NCI-H2227 (cell line): ENCODE data around the gene RECQL.
A peak's percentile ranks its signal among the peaks of the same experiment; 100 is the strongest.

Experiments used
- DNase-seq: peaks from one replicate; lab custom pipeline; 2025; ENCODE audit not compliant: unreplicated experiment; lab: John Stamatoyannopoulos, UW

RECQL gene, protein sequence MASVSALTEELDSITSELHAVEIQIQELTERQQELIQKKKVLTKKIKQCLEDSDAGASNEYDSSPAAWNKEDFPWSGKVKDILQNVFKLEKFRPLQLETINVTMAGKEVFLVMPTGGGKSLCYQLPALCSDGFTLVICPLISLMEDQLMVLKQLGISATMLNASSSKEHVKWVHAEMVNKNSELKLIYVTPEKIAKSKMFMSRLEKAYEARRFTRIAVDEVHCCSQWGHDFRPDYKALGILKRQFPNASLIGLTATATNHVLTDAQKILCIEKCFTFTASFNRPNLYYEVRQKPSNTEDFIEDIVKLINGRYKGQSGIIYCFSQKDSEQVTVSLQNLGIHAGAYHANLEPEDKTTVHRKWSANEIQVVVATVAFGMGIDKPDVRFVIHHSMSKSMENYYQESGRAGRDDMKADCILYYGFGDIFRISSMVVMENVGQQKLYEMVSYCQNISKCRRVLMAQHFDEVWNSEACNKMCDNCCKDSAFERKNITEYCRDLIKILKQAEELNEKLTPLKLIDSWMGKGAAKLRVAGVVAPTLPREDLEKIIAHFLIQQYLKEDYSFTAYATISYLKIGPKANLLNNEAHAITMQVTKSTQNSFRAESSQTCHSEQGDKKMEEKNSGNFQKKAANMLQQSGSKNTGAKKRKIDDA

DNA sequence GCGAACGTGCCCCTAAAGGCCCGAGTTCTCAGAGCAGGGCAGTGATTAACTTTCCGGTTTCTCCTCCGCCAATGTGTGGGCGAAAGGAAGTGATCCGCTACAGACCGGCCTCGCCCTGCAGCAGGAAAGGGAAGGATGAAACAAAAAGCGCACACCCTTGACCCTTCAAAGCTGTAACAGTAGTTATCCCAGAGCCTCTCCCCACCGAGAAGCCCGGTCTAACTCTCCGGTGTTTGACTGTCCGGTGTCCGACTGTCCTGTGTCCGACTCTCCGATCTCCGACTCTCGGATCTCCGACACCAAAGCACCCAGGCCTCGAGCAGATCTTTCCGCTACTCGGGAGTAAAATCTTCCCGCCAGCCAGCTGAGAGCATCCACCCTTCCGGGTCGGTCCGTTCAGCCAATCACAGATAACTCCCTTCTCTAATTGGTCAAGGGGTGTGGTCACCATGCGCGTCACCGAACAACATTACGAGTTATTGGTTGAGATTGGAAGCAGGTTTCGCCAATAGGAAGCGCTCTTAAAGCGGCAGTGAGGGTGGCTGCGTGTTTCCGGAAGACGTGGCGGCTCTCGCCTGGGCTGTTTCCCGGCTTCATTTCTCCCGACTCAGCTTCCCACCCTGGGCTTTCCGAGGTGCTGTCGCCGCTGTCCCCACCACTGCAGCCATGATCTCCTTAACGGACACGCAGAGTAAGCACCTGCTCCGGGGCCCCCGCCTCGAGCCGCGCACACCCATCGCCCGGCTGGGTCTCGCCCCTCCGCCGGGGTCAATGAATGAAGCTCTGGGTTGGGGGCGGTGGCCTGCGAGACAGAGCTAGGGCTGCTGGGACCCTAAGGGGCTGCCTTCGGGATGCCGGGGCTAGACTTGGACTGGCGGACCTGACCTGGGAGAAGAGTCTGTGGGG is at the start of gene RECQL, which contains the start of gene GOLT1B:
TSS of gene RECQL (minus strand) at position 378 of the 906 bp plus-strand sequence. CDS start 2,065 bp downstream, outside the sequence.
TSS of gene GOLT1B (plus strand) at position 532 of the 906 bp plus-strand sequence. CDS start at position 667, 135 bp downstream.
- DNase-seq: peak; percentile 96

DNA sequence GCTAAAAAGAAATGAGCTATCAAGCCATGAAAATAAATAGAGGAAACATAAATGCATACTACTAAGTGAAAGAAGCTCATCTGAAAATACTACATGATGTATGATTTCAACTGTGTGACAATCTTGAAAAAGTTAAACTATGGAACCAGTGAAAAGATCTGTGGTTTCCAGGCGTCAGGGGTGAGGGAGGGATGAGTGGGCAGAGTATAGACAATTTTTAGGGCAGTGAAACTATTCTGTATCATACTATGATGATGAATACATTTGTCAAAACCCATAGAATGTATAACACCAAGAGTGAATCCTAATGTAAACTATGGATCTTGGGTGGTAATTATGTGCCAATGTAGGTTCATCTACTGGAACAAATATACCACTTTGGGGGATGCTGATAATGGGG is 46.0 kb upstream of the RECQL start:
- DNase-seq: no peak

DNA sequence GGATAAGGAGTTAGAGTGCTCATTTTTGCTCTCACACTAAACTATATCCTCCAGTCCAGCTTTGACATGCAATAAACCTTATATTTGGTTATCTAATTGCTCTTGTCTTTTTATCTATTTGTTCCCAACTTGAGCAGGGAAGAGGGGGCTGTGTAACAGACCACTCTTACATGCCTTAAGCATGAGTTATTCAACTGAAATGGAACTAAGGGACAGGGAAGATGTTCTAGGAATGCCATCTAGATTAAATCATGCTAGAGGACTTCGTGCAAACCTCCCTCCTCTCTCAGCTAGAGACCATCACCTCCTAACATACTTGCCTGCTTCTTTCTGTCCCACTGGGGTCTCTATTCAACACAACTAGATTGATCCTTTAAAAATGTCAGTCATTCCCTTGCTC is 45.3 kb upstream of the RECQL start:
- DNase-seq: no peak

DNA sequence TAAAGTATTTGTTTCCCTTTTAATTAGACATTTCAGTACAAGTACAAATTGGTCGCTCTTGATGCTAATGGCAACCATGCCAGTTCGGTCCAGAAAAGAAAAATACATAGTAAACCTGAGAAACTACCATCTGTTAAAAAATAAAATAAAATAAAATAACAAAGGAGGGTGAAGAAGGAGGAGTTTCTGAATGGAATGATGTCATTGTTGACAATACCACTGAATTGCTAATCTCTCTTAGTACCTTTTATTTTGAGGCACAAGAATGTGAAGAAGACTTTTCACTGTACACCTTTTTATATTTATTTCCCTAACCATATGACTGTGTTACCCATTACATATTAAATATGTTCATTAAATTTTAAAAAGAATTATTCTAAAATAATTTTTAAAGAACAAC is 44.1 kb upstream of the RECQL start:
- DNase-seq: no peak

DNA sequence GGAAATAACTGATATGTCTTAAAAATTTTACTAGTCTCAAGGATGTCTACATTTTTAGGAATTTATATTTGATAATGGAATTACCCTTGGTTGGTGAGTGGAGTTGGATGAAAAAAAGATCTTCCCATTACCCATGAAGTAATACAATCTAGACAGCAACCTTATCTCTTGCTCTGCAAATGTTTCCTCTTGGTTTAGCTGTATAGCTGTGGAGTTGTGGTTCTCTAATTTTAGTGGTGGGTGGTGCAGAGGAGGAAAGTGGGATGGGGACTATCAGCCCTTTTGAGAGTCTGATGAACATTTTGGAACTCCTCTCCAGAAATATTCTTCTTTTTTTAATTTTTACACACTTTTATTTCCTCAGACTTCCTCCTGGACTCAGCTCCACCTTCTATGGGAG is 41.7 kb upstream of the RECQL start:
- no peak for DNase-seq

DNA sequence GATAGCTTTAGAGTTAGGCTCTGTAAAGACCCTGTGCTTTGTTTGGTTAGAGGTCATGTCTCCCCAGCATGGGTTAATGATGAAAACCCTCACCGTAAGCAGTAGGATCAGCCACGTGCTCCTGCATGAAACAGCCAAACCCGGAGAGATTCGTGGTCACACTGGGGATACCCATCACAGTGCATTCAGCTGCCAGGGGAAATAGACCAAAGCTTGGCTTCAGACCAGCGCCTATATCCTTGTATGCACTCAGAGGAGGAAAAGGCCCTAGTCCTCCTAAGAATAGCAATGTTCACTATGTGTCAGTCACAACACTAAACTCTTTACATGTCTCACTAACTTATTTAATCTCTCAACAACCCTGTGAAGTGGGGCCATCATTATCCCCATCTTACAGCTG is 41.0 kb upstream of the RECQL start:
- no peak for DNase-seq

DNA sequence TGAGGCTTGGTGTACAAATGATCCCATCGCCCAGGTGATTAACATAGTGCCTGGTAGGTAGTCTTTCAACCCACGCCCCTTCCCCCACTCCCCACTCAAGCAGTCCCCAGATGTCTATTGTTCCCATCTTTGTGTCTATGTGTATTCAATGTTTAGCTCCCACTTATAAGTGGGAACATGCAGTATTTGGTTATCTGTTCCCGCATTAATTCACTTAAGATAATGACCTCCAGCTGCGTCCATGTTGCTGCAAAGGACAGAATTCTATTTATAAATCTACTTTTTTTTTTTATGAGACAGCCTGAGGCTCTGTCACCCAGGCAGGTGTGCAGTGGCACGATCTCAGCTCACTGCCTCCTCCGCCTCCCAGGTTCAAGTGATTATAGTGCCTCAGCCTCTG is 40.3 kb upstream of the RECQL start:
- no peak for DNase-seq

DNA sequence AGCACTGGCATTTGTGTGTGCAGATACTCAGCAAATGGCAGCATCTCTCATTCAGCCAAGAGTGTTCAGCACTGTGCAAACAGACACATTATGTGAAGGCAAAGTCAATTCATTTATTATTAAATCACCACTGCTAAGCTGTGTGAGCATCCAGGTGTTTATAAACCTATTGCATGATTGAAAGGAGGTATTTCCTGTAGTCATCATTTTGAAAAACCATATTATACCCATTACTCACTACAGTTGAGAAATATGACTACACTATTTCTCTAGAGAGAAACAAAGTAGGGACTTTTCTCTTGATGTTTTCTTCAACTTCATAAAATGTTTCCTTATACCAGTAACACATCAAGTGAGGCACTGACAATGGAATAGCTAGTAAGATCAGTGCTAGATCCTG is 38.4 kb upstream of the RECQL start:
- no peak for DNase-seq

DNA sequence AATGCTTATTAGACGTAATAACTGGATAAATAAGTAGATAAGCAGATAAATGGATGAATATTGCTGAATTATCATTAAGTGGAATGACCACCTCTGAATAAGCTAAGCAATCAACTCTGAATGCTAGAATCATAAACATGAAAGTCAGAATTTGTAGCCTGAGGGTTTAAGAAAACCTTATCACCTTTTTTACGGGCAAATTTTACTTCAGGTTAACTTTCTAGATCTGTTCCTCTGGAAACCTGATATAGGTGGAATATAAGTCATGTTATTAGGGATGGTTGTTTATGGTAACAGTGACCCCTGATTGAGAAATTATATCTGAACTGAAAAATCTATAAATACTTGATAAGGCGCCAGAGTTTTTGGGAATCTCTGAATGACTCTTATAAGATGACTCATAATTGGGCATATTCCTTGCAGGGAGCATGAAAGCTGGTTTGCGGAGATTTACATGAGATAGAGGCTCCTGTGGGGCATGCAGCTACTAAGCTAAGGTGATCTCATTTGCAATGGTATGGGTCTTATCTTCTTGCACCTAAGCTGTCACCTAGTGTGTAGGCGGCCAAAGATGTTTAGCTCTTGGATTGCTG is 36.7 kb upstream of the RECQL start:
- no peak for DNase-seq

DNA sequence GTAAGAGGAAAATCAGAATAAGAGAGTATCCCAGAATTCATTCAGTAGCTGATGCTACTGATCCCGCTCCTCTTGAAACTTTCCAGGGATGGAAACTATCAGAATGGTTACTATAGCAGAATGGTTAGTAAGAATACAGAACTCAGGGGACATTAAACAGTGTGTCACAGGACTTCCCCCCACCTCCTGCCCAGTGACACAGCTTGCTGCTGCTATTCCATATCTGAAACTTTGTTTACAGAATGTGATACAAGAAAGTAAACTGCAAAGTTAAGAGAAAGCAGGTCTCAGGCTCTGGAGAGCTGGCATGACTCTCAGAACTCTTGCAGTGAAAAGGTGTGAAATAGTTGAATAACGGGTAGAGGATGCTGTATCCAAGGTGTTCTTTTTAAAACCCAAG is 28.0 kb upstream of the RECQL start:
- DNase-seq: no peak

DNA sequence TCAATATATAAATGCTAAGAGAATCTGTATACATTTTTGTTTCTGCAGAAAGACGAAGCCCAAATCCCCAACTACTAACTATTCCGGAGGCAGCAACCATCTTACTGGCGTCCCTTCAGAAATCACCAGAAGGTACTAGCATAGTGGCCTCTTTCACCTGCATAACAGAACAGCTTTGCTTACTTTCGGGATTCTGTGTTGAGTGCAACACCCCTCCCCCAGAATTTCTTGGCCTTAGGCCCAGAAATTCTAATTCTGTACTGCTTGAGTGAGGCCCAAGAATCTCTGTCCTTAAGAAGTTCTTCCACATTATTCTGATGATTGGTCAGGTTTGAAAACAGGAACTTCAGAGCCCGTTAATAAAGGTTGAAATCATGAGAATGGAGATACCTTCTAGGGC is 27.5 kb upstream of the RECQL start:
- DNase-seq: no peak

DNA sequence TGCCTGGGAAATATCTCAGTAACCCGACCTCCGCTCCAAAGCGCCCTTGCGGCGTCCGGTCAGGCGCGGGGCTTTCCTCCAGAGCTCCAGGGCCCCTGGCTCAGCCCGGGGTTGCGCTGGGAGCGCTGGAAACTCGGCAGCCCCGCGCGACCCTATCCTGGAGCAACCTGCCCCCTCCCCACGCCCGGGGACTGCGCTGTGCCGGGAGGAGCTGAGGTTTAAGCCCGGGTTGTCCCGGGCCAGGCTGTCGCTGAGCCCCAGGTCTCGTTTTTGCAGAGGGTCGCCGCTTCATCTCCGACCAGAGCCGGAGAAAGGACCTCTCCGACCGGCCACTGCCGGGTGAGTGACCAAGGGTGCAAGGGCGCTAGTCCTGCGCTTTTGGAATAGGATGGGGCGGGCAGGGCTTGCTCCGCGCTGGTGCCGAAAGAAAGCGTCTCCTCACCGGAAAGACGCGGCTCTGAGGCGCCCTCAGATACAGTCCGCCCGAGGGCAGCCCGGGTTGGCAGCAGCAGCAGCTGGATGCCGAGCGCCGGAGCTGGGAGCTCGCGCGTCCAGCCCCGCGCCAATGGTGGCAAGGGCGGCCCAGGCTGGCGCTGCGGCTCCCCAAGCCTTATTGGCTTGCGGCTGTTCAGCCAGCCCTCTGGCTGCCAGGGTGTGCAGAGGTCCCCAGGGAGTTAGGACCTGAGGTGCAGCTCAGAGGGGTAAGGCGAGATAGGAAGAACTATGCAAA is 26.2 kb upstream of the RECQL start:
- DNase-seq: peak; percentile 34

DNA sequence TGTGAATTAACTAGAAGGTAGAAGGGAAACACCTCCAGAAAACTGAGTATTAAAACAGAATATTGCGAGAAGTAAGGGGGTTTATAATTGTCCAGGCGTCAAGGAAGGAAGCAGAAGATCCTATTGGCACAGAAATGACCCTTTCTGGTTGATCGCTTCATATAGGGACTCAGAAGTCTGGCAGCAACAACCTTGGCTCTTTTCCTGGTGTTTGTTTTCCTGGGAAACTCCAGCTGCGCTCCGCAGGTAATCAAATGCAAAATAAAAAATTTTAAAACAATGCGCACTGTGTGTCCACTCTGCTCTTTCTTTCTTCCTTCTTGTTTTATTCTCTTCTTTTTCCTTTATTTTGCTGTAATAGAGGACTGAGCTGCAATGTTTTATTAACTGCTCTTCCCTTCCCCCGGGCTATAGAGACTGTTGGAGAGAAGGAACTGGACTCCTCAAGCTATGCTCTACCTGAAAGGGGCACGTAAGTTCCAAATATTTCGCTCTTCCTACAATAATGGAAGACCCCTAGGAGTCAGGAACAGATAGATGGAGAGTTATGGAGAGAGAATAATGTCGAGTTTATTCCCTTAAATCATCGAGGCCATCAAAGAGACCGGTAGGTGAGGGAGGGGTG is 25.4 kb upstream of the RECQL start:
- DNase-seq: no peak

DNA sequence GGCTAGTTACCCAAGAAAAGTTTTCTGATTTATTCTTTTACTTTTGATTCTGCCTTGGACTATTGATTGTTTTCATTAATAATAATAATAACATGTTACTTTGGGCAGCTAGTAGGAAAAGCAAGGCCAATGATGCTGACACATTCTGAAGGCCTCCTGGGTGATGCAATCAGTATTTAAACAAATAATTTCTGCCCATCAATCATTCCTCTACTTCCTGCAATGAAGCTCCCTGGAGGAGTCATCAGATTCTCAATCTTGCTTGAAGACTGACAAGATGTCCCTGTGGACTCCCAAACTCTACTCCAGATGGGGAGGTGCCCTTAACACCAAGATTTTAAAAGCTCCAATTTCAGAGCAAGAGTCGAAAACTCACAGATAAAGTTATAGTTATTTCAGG is 24.6 kb upstream of the RECQL start, which contains the start of gene SPX:
TSS of gene SPX (plus strand) at position 244 of the 400 bp plus-strand sequence. CDS start 177 bp downstream, outside the sequence.
- no peak for DNase-seq

DNA sequence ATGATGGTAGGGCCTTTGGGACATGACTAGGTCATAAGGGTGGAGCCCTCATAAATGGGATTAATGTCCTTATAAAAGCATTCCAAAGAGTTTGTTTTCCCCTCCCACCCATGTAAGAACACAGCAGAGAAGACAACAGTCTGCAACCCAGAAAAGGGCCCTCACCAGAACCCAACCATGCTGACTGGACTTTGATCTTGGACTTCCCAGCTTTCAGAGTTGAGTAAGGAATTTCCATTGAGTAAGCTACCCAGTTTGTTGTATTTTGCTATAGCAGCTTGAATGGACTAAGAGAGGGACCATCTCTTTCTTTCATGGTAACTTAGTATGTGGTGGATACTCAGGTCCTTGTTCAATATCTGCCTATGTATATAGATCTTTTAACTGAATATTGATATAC is 21.7 kb upstream of the RECQL start:
- DNase-seq: no peak

DNA sequence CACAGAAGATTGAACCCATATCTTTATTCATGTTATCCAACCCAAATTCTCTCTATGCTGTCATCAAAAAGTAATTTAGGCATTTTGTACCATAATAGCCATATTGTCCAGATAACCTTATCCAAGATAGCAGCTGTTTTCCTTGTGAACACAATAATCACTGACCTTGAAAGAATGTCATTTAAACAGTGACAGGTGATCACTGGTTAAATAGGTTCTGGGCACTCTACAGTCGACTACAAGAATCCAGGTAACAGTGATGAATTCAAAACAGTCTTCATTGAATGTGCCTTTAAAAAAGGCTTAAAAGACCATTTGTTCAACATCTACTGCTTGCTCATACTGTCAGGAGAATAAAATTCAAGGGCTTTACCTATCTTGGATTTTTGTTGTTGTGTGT is 20.1 kb upstream of the RECQL start:
- DNase-seq: no peak

DNA sequence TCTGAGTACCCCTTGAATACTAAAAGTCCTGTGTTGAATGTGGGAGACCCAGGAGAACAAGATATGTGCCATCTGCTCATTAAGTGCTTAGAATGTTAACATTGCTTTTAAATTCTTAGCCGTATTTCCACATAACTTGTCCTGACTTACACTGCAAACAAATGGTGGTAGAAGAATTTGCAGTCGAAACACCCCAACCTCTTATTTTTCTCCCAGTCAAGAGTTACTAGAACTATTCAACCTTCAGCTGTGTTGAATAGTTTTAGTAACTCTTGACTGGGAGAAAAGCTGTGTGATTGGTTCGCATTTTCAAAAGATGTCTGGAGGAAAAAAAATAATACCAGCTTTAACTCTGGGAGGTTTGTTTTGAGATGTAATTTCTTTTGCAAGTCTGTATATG is 17.0 kb upstream of the RECQL start:
- DNase-seq: no peak

DNA sequence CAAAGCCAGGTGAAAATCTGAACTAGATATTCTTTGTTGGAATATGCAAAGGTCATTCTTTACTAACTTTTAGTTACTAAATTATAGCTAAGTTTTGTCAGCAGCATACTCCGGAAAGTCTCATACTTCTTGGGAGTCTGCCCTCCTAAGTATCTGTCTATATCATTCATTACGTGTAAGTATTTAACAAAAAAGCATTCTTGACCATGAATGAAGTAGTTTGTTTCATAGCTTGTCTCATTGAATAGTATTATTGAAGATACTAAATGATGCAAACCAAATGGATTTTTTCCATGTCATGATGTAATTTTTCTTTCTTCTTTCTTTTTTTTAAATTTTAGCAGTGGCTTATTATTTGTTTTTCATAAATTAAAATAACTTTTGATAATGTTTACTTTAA is 14.8 kb upstream of the RECQL start:
- DNase-seq: no peak

DNA sequence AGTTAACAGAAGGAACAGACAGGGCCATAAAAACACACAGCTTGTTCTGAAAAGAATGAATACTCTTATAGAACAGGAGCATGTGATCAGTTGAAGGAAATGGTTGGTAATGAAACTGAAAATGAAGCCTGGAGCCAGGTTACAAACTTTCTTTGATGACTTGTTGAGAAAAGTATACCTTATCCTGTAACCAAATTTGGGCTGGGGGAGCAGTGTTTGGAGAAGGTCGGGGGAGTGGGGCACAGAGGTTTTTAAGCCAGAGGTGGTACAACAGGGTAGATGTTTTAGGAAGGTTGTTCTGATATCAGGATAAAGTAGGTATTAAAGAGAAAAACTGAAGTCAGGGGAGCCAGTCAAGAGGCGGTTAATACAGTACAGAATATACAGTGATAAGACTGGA is 8.3 kb upstream of the RECQL start:
- DNase-seq: no peak

DNA sequence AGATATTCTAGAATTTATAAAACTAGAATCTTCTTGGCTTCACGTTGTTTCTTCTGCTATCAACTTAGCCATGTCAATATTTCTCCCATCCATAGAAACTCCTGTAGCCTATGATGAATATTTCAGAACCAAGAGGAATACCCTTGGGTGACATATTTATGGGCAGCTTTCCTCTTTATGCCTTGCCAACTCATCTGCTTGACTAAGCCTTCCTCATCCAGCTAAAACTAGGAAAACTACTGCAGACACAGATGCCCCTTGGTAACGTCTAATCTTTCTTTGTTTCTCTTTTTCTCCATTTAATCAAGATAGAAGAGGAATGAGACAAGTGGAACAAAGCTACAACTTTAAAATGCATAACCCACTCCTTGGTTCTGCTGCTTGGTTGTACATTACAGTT is 6.4 kb upstream of the RECQL start:
- no peak for DNase-seq
